SIG-M5 treated with dmso at 0.1 percent for 504 hours (cell line): ENCODE data around the gene CYTH1.

Experiments
- DNase-seq: peaks from one replicate; lab custom pipeline; 2025; ENCODE audit not compliant: unreplicated experiment; lab: John Stamatoyannopoulos, UW

CYTH1 gene

DNA sequence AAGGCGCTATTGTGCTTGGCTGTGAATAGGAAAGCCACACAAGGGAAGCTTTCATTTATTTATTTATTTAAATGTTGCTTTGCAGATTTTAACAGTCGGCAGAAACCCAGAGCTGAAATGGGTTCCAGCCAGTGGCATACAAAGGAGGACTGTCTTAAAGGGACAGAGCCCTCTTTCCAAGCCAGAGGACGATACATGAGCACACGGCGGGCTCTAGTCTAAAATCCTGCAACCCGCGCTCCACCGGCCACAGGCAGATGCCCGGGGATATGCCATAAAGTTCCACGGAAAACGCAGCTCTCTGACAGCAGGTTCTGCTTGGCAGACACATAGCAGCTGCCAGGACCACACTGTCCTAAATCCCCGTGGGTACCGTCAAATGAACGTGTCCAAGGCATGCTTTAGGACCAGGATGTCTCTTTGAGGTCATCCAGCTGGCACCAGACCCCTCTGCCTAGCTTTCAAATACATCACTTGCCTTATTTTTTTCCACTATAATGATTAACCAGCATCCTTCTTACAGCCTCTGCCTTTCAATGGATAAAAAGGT is 64.6 kb downstream of the CYTH1 start:
- DNase-seq = no peak

DNA sequence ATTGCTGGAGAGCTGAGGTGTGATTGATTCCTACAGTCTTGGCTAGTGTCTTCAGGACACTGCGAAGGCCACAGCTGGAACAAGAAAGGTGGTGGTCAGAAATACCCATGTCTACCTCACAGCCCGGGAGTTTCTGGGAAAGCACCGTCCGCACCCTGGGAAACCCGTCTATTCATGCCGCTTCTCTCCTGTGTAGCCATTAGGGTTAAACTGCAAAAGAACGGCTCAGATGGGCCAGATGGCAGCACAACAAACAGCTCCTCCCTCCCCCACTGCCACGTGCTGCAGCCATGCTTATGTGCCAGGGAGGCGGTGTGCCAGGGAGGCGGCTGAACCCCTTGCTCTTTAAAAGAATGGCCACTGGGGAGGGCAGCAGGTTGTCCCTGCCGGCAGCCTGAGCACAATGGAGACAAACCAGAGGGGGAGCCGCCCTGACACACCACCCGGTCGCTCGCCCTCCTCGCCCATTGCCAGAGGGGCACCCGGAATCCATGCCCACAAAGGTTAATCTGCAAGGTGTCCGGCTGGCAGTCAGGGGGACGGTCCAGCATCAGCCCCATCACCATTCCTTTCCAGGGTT is 65.2 kb downstream of the CYTH1 start:
- no peak for DNase-seq

DNA sequence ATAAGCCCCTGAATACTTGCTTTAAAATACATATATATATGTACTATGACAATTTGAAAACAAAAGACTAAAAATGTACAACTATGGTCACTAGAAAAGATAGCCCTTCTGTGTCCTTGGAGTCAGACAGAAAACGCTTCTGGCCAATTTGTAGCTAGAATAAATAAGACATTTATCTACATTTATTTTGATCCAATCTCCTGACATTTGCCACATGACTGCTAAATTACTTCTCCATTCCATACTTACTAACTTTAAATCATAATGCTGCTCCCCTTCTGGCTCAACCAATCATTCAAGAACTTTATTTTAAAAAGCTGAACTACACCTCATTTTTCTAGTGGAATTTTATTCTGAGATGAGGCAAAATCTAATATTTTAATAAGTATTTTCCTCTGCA is 65.8 kb downstream of the CYTH1 start:
- no peak for DNase-seq

DNA sequence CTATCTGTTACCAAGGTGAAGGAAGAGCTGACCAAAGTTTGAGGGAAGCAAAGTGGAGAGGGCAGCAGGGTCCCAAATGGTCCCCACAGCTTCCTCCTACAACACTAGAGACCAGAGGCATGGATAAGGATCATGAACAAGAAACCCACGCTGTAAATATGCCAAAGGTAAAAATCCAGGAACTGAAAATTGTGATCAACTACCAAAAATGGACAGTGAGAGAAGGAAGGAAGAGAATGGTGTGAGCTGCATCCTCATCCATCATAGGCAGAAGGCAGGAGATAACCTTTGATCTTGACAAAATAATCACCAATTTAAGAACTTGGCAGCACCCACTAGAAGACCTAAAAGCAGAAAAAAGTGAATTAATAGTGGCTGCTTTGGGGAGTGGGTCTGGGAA is 66.2 kb downstream of the CYTH1 start:
- no peak for DNase-seq

DNA sequence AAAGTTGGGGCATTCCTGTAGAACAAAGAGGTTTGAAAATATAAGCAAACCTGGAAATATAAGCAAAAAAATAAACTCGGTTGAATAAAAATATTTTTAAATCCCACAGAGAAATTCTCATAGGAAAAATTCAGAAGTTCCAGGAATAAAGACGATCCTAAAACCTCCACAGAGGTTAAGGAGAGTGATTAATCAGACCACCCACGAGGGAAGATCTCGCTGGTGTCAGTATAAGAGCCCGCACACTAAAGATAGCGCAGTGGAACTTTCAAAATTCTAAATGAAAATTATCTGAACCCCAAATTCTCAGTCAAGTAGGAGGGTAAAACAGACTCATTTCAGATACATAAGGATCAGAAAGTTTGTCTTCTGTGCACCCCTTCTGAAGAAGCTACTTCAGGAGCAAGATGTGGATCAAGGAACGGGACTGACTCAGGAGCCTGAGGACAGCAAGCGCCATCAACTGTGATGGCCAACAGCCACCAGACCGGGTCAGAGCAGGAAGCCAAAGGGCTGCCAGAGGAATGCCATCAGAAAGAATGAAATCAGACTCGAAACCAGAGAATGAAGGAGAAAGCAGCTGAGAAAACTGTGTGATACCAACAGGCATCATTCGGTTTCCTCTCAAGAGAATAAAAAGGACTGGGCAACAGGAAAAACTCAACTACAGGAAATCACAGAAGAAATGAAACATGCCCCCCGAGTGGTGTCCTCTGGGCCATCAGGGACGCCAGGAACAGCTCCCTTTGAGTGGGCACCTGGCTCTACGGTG is 66.9 kb downstream of the CYTH1 start:
- DNase-seq = no peak

DNA sequence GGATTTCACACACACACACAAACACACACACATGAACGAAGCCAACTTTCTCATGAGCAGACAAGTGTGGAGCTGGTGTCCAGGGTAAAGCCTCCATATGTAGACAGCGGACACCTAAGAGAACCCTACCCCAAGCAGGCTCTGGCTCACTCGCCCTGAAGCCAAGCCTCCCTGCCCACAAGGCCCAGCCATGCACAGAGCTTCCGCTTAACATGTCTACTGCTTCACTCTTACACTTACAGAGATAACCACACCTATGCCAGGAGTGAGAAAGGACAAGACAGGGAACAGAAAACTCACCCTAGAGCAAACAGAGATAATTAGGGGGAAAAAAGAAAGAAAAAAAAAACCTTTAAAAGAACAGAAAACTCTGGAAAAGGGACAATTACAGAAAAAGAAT is 67.5 kb downstream of the CYTH1 start:
- no peak for DNase-seq

DNA sequence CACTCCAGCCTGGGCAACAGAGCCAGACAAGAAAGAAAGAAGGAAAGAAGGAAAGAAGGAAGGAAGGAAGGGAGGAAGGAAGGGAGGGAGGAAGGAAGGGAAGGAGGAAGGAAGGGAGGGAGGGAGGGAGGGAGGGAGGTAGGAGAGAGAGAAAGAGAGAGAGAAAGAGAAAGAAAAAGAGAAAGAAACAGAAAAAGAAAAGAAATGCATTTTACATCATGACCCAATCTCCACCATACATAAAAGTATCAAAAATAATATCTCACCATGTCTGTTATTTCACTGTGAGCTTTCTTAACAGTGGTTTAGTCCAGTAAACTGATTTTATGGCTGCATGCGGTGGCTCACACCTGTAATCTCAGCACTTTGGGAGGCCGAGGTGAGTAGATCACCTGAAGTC is 70.0 kb downstream of the CYTH1 start:
- no peak for DNase-seq

DNA sequence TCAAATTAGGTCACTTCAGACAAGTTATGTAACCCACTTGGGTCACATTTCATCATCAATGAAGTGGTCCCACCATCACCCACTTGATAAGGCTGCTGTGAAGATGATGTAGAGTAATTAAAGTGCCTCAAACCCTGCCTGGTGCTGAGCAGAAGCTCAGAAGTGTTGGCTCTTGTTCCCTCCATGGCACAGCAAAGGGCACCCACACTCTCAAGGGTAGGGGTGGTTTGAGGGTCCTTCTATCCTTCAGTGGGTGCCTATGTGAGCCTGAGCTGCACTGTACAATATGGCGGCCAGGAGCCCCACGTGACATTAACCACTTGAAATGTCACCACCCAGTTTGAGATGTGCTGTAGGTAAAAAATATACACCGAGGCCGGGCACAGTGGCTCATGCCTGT is 71.5 kb downstream of the CYTH1 start:
- no peak for DNase-seq

DNA sequence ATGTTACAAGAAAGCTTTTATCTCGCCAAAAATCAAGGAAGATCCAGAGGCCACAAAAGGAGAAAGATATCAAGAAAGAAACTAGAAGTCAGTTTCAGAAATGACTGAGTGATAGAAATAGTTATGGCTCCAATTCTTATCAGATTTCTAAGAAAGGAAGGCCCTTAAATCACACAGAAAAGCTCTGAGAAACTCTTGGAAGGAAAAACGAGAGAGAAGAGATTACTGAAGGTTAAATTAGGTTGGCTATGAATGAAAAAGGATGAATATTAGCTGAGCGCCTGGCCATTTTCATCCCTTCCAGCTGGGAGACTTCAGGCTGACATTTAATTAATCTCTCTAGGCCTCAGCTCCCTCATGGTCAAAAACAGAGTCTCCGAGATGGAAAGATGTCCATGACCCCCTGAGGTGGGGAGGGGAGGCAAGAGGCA is 72.3 kb downstream of the CYTH1 start:
- DNase-seq = no peak

DNA sequence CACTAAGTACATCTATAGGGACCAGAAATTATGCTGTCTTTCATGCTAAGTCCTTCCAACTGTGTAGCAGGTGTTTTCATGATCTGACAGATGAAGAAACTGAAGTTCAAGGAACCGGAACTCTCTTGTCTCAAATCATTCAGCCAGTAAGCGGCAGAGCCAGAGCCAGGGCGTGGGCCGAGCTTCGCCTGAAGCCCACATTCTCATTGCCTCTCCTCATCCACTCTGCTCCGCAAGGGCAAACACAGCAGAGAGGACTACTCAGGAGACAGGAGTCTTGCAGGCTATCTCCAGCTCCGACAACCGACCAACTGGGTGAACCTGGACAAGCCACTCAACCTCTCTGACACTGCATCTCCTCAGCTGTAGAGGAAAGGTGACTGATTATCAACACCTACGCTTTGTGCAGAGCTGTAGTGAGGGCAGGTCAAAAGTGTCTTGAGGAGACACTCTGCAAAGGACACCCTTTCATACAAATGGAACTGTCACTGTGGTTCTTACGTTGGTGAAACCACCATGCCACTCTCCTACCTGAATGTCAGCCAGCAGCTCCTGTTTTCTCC is 72.9 kb downstream of the CYTH1 start:
- no peak for DNase-seq

DNA sequence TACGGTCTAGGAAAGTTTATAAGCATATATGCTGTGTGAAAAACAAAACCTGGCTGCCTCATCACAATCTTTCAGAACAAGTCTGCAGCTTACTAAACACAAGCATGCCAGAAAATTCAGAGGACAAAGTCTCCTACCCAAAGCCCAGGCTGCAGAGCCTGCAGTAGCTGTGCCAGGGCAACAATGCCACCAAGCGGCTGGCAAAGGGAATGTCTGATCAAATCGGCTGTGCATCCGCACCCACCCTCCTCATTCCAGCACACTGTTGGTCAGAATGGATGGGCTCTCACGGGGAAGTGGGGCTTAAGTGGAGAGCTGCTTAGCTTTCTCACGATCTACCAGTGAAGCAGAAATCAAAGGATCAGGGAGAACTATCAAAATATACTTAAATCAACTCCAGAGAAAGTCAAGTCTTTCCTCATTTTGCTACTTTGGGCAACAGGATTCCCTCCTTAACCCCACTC is 73.5 kb downstream of the CYTH1 start:
- DNase-seq = peak; percentile 65

DNA sequence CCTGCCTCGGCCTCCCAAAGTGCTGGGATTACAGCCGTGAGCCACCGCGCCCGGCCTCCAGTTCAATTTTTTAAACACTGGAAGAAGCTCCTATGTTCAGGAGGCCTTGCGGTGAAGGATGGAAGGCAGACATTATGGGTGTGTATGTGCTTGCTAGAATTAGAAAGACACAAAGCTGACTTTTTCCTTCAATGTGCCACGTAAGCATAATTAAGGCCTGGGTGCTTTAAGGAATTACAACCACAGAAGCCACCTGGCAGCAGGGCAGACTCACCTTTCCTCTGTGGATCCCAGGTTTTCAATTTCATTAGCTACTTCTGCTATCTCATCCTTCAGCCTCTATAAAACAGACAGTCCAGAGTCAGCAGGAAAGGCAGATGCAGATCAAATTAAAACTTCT is 74.2 kb downstream of the CYTH1 start:
- DNase-seq = no peak

DNA sequence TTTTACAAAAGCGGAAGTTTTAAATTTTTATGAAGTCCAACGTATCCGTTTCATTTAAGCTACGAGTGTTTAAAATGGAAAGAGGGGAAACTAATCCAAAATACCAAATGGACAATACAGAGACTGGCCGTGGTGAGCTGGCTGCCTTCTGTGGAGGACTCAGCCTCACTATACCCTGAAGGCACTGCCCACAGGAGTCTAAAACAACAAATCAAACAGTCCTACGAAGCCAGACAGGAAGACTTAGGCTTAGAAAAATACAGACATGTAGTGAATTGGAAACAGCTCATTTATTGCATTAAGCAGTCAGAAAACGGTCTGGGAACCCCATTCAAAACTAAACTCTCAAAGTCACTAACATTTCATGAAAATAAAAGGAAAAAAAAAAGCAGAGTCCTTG is 75.1 kb downstream of the CYTH1 start:
- no peak for DNase-seq

DNA sequence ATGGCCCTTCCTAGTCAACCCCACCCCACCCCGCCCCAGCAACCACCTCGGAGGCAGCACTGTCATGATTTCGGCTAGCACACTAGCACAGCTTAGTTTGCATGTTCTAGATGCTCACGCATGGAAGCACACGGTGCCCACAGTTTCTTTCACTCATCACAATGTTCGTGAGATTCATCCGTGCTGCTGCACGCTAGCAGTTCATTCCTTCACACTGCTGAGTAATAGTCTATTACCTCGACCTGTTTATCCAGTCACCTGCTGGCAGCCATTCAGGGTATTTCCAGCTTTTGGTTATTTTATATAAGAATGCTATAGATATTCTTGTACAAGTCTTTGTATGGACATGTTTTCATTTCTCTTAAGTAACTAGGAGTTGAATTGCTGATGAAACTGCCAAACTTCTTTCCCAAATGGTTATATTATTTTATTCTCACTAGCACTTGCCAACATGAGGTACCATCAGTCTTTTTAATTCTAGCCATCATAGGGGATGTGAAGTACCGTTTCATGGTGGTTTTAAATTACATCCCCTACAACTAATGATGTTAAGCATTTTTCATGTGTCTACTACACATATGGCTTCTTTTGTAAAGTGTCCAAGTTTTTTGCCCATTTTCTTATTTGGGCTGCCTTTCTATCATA is 75.7 kb downstream of the CYTH1 start:
- DNase-seq = no peak

DNA sequence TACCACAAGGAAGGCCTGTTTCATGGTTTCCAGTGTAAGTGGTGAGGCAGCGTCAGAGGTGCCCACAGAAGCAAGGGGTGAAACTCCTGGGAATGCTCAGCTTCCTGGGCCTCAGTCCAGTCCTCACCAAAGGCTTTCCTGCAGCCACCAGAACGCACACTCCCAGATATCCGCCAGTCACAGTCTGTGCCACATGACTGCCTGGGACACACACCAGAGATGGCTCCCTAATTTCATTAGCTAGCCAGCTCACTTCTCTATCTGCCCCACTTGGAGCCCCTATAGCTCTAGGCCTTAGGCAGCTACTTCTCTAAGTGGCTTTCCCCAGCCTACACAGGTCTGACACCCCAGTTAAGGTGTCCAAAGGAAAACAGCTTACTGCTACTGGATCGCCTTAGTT is 77.0 kb downstream of the CYTH1 start:
- no peak for DNase-seq

DNA sequence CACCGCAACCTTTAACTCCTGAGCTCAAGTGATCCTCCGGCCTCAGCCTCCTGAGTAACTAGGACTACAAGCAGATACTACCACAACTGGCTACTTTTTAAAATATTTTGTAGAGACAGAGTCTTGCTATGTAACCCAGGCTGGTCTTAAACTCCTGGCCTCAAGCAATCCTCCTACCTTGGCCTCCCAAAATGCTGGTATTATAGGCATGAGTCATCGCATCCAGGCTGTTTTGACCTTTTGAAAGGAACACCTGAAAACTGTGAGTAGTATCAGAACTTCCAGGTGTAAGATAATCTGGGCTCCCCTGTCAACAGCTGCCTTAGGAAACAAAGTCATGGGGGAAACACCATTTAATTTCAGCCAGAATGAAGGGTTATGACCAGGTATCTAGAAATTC is 77.5 kb downstream of the CYTH1 start:
- DNase-seq = no peak

DNA sequence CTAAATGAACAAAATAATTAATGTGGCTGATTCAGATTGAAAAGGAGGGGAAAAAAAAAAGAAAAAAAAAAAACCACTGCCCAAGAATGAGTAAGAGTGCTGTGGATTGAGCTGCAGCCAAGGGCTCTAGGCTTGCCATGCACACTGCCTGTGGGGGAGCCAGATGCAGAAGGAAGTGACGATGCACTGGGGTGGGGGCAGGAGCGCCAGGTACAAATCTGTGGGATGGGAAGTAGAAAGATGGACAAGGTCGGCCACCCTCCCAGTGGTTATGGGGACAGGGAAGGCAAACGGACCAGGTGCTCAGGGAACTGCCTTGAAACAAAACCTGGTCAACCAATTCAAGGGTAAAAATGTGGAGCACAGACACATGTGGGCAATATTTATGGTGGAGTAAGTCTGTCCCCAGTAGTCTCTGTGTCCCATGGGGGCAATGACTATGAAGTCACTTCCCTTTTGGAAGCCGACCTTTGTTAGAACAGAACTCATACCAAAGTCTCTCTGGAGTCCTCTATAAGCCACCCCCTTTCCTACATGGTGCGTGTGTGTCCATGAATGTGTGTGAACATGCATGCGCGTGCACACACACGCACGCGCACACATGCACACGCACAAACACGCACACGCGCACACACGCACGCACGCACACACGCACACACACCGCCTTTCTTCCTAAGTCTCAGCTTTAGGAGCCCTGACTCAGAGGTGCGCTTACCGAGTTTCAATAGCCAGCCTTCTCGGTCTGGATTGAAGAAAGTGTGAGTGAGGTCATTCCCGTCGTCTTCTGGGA is 84.3 kb downstream of the CYTH1 start:
- DNase-seq = no peak

DNA sequence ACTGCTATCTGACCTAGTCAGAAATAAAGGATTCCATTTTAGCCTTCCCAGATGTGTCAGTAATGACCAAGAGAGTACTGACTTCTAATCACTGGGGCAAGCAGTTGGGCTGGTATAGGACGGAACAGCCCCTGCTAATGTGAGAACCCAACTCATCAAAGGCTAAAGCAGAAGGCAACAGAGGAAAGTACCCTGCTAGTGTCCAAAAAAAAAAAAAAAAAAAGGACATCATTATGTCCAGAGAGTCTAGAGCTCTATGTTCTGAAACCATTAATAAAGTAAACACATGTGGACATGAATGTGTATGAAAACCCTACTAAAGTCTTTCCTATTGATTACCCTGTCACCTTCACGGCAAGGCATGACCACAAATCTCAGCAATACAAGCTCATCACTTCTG is 85.0 kb downstream of the CYTH1 start:
- DNase-seq = no peak

DNA sequence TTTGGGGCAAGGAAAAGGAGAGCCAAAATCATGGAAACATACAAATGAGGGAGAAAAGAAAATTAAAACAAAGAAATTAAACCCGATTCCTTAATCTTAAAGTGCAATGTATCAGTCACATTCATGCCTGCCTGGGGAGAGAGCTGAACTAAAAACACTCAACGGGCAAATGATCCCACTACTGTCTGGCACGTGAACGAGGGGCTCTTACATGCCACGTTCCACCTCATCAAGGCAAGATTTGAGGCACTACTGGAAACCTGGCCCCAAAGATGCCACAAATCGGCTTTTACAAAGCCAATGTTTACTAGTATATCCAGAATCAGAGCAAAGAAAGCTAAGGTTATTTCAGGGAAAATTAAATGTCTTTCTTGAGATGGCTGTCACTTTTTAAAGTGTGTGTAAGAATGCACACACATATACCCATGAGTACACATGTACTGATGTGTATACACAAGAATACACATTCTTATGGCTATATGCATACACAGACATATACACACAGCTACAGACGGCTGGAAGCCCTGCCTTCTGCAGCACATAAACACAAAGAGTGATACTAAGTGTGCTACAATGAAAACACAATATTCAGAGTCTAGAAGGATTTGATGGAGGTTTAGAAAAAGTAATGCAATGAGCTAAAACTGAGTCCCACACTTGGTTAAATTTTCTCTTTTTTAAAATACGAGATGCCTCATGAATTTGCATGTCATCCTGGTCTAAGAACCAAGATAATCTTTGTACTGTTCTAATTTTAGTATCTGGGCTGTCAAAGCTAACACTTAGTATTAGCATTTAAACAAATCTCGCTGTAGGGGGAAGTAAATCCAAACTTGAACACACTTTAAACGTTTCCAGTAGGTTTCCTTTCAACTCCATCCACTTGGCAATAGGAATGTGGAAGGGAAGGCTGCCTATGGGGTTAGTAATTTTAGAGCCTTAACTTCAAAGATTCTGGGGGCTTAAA is 85.8 kb downstream of the CYTH1 start:
- no peak for DNase-seq
